Measurements from ENCODE around the gene MAU2.

DNA sequence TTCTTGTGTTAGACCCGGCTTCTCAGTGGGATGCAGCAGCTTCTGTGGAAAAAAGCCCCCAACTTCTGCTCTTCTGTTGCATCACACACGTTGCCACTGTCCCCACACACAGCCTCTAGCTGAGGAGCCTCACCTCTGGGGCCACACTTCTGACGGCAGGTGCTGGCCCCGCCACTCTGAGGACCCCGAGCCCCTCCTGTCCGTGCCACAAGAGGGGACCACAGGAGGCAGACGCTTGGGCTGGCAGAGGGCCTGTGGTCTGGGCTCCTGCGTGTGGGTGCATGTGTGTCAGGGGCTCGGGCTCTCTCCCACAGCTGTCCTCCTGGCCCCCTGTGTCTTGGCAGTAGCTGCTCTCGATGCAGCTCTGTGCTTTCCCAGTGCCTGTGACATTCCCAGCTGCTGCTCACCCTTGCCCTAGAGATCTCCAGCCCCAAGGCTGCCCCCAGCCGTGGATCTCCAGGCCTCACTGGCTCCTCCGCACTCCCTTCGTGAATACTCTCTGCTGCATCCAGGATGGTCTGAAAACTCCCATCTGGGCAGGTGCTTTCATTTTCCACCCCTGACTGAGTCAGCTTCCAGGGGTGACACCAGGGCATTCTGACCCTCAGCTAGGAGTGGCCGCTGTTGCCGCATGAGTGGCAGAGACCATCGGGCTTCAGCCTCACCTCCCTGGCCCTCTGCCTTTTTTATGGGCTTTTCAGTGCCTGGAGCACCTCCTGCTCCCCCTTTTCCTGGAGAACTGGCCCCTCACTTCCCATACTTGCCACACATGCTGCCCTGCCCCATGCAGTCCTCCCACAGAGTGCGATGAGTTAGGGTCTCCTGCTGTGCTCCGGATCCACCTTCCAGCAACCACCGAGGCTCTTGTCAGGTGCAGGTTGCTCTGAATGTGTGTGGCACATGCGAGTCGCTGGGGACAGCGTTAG lies 13.7 kb downstream of the MAU2 start:
- no peak for TF ChIP-seq CTCF (IDR thresholded peaks at IDR 0.05)
- no peak for TF ChIP-seq POLR2A (IDR thresholded peaks at IDR 0.05)
- no peak for TF ChIP-seq EP300 (IDR thresholded peaks at IDR 0.05)
